ENCODE data around the gene CCDC40. TPM values are rescaled to one million over a fixed set of nuclear protein-coding genes. Genes with fewer than 3 reads are reported as not detected.

Gene CCDC40
- total RNA-seq, 1 donor: 0.84 TPM

DNA sequence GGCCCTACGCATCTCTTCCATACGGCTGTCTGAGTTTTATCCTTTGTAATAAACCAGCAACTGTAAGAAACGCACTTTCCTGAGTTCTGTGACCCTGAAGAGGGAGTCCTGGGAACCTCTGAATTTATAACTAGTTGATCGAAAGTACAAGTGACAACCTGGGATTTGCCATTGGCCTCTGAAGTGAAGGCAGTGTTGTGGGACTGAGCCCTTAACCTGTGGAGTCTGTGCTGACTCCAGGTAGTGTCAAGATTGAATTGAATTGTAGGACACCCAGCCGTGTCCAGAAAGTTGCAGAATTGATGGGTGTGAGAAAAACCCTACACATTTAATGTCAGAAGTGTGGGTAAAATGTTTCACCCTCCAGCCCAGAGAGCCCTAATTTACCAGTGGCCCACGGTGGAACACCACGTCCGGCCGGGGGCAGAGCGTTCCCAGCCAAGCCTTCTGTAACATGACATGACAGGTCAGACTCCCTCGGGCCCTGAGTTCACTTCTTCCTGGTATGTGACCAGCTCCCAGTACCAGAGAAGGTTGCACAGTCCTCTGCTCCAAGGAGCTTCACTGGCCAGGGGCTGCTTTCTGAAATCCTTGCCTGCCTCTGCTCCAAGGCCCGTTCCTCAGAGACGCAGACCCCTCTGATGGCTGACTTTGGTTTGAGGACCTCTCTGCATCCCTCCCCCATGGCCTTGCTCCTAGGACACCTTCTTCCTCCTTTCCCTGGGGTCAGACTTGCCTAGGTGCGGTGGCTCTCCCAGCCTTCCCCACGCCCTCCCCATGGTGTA lies 66.4 kb downstream of the CCDC40 start:
- Histone ChIP-seq H3K9me3 (ENCODE audit: low read depth, low read length) (no peaks in the 10 kb centered on the region), H3K4me3 (ENCODE audit: low read length) (no peak overlapping the region), H3K27me3 (ENCODE audit: insufficient read depth, low read length) (no peaks in the 10 kb centered on the region), H3K4me1 (ENCODE audit: insufficient read depth, low read length) (peaks cover 26% of the 10 kb centered on the region)

- Histone ChIP-seq H3K4me1 (ENCODE audit: insufficient read depth, low read length) (peaks cover 26% of the 10 kb centered on the region), H3K4me3 (ENCODE audit: low read length) (no peak overlapping the region), H3K27me3 (ENCODE audit: insufficient read depth, low read length) (no peaks in the 10 kb centered on the region), H3K9me3 (ENCODE audit: low read depth, low read length) (no peaks in the 10 kb centered on the region)
These were observed 67.1 kb downstream of the CCDC40 start for GRCh38 chr17:80103449-80104085.

GRCh38 chr17:80104321-80104955 lies 68.0 kb downstream of the CCDC40 start:
- no peak overlapping the region for H3K4me3 ChIP-seq (ENCODE audit: low read length)
- H3K9me3 ChIP-seq (ENCODE audit: low read depth, low read length): no peaks in the 10 kb centered on the region
- H3K27me3 ChIP-seq (ENCODE audit: insufficient read depth, low read length): no peaks in the 10 kb centered on the region
- peaks cover 26% of the 10 kb centered on the region for H3K4me1 ChIP-seq (ENCODE audit: insufficient read depth, low read length)

DNA sequence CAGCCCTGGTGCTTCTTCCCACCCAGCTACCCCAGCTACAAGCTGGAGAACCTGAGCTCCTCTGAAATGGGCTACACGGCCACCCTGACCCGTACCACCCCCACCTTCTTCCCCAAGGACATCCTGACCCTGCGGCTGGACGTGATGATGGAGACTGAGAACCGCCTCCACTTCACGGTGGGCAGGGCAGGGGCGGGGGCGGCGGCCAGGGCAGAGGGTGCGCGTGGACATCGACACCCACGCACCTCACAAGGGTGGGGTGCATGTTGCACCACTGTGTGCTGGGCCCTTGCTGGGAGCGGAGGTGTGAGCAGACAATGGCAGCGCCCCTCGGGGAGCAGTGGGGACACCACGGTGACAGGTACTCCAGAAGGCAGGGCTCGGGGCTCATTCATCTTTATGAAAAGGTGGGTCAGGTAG lies 68.5 kb downstream of the CCDC40 start:
- Histone ChIP-seq H3K4me3 (ENCODE audit: low read length) (no peak overlapping the region), H3K4me1 (ENCODE audit: insufficient read depth, low read length) (peaks cover 23% of the 10 kb centered on the region), H3K9me3 (ENCODE audit: low read depth, low read length) (no peaks in the 10 kb centered on the region), H3K27me3 (ENCODE audit: insufficient read depth, low read length) (no peaks in the 10 kb centered on the region)

GRCh38 chr17:80105762-80106161 lies 69.3 kb downstream of the CCDC40 start:
- Histone ChIP-seq H3K27me3 (ENCODE audit: insufficient read depth, low read length) (no peaks in the 10 kb centered on the region), H3K4me1 (ENCODE audit: insufficient read depth, low read length) (peaks cover 15% of the 10 kb centered on the region), H3K9me3 (ENCODE audit: low read depth, low read length) (no peaks in the 10 kb centered on the region), H3K4me3 (ENCODE audit: low read length) (no peak overlapping the region)

GRCh38 chr17:80106176-80106575 lies 69.7 kb downstream of the CCDC40 start:
- Histone ChIP-seq H3K9me3 (ENCODE audit: low read depth, low read length) (no peaks in the 10 kb centered on the region), H3K4me1 (ENCODE audit: insufficient read depth, low read length) (peaks cover 12% of the 10 kb centered on the region), H3K27me3 (ENCODE audit: insufficient read depth, low read length) (no peaks in the 10 kb centered on the region), H3K4me3 (ENCODE audit: low read length) (no peak overlapping the region)

GRCh38 chr17:80106751-80107150 lies 70.3 kb downstream of the CCDC40 start:
- peaks cover 12% of the 10 kb centered on the region for H3K4me1 ChIP-seq (ENCODE audit: insufficient read depth, low read length)
- H3K27me3 ChIP-seq (ENCODE audit: insufficient read depth, low read length): no peaks in the 10 kb centered on the region
- no peaks in the 10 kb centered on the region for H3K9me3 ChIP-seq (ENCODE audit: low read depth, low read length)
- no peak overlapping the region for H3K4me3 ChIP-seq (ENCODE audit: low read length)

DNA sequence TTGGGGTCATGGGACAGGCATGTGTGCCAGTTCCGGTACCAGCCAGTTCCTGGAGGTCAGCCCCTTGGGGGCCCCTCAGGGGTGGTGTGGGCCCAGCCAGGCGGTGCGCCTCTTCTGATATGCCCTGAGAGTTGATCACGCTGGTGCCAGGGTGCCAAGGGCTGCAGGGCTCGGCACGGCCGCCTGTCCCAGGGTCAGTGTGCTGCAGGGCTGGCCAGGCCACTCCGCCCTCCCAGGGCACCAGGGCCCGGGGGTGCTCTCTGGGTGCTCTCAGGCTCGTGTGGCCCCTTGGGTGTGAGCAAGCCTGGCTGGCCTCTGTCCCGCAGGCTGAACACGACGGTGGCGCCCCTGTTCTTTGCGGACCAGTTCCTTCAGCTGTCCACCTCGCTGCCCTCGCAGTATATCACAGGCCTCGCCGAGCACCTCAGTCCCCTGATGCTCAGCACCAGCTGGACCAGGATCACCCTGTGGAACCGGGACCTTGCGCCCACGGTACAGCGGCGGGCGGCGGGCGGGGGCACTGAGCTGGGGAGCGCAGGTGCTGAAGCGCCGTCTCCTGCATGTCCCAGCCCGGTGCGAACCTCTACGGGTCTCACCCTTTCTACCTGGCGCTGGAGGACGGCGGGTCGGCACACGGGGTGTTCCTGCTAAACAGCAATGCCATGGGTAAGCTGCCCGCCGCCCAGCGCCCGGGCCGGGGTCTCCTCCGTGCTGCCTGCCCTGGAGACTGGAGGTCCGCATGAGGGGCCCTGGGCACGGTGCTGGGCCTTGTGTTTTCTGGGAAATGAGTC lies 71.0 kb downstream of the CCDC40 start:
- Histone ChIP-seq H3K4me1 (ENCODE audit: insufficient read depth, low read length) (peaks cover 5% of the 10 kb centered on the region), H3K9me3 (ENCODE audit: low read depth, low read length) (no peaks in the 10 kb centered on the region), H3K27me3 (ENCODE audit: insufficient read depth, low read length) (no peaks in the 10 kb centered on the region), H3K4me3 (ENCODE audit: low read length) (no peak overlapping the region)

GRCh38 chr17:80108036-80108971 lies 71.9 kb downstream of the CCDC40 start:
- Histone ChIP-seq H3K4me3 (ENCODE audit: low read length) (no peak overlapping the region), H3K27me3 (ENCODE audit: insufficient read depth, low read length) (no peaks in the 10 kb centered on the region), H3K9me3 (ENCODE audit: low read depth, low read length) (no peaks in the 10 kb centered on the region), H3K4me1 (ENCODE audit: insufficient read depth, low read length) (no peaks in the 10 kb centered on the region)

GRCh38 chr17:80109066-80109660 lies 72.7 kb downstream of the CCDC40 start:
- H3K4me1 ChIP-seq (ENCODE audit: insufficient read depth, low read length): no peaks in the 10 kb centered on the region
- H3K9me3 ChIP-seq (ENCODE audit: low read depth, low read length): no peaks in the 10 kb centered on the region
- no peak overlapping the region for H3K4me3 ChIP-seq (ENCODE audit: low read length)
- no peaks in the 10 kb centered on the region for H3K27me3 ChIP-seq (ENCODE audit: insufficient read depth, low read length)

- H3K9me3 ChIP-seq (ENCODE audit: low read depth, low read length): no peaks in the 10 kb centered on the region
- H3K27me3 ChIP-seq (ENCODE audit: insufficient read depth, low read length): no peaks in the 10 kb centered on the region
- H3K4me3 ChIP-seq (ENCODE audit: low read length): no peak overlapping the region
- no peaks in the 10 kb centered on the region for H3K4me1 ChIP-seq (ENCODE audit: insufficient read depth, low read length)
These were observed 73.4 kb downstream of the CCDC40 start for GRCh38 chr17:80109713-80110446.

GRCh38 chr17:80110447-80110812 lies 74.0 kb downstream of the CCDC40 start:
- no peaks in the 10 kb centered on the region for H3K9me3 ChIP-seq (ENCODE audit: low read depth, low read length)
- no peak overlapping the region for H3K4me3 ChIP-seq (ENCODE audit: low read length)
- no peaks in the 10 kb centered on the region for H3K27me3 ChIP-seq (ENCODE audit: insufficient read depth, low read length)
- H3K4me1 ChIP-seq (ENCODE audit: insufficient read depth, low read length): no peaks in the 10 kb centered on the region

- Histone ChIP-seq H3K27me3 (ENCODE audit: insufficient read depth, low read length) (no peaks in the 10 kb centered on the region), H3K9me3 (ENCODE audit: low read depth, low read length) (no peaks in the 10 kb centered on the region), H3K4me1 (ENCODE audit: insufficient read depth, low read length) (no peaks in the 10 kb centered on the region), H3K4me3 (ENCODE audit: low read length) (no peak overlapping the region)
These were observed 74.7 kb downstream of the CCDC40 start for GRCh38 chr17:80110927-80111701.
